ENCODE data around the gene GIPC3. TPM values are rescaled to one million over a fixed set of nuclear protein-coding genes. Genes with fewer than 3 reads are reported as not detected.
A peak's percentile ranks its signal among the peaks of the same experiment; 100 is the strongest.

GIPC3 gene
- total RNA-seq, 2 donors from 2014 or later = 0.59 to 1.2 TPM

- H3K27ac Mint-ChIP-seq = peak overlapping the region; percentile 10 to 89
- H3K9me3 Mint-ChIP-seq = no peaks in the 10 kb centered on the region
- H3K36me3 Mint-ChIP-seq = no peaks in the 10 kb centered on the region
- ATAC-seq = no peak
- DNase-seq (ENCODE audit: low spot score in 2 of 2) = no peak
Observed at GRCh38 chr19:3634496-3635045, 49.3 kb downstream of the GIPC3 start.

GRCh38 chr19:3636506-3636905, 51.2 kb downstream of the GIPC3 start:
- Mint-ChIP-seq H3K36me3 (no peaks in the 10 kb centered on the region), H3K9me3 (no peaks in the 10 kb centered on the region), H3K27ac (no peak overlapping the region)
- ATAC-seq = no peak
- DNase-seq (ENCODE audit: low spot score in 2 of 2) = no peak

- DNase-seq (ENCODE audit: low spot score in 2 of 2) = no peak
- no peak for ATAC-seq
- Mint-ChIP-seq H3K27ac (no peak overlapping the region), H3K9me3 (no peaks in the 10 kb centered on the region), H3K36me3 (no peaks in the 10 kb centered on the region)
Observed at GRCh38 chr19:3636962-3637361, 51.7 kb downstream of the GIPC3 start.

DNA sequence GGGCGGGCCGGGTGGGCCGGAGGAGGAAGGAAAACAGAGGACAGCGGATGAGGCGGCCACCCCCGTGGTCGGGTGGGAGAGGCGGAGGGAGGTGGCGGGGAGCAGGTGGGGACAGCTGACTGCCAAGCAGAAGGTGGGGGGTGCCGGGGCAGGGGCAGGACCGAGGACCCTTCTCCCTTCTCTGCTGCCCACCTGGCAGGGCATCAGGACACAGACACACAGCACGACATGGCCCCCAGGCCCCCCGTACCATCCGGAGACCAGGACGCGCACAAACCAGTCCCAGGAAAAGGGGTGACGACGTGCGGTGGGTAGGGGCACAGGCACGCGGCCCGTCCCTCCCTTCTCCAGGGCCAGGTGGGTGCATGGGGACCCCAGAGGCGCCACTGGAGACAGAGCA, 52.3 kb downstream of the GIPC3 start:
- ATAC-seq (no peak), DNase-seq (ENCODE audit: low spot score in 2 of 2) (no peak)
- no peaks in the 10 kb centered on the region for H3K36me3 Mint-ChIP-seq
- H3K27ac Mint-ChIP-seq = no peak overlapping the region
- no peaks in the 10 kb centered on the region for H3K9me3 Mint-ChIP-seq

- H3K9me3 Mint-ChIP-seq = no peaks in the 10 kb centered on the region
- H3K27ac Mint-ChIP-seq = peak overlapping the region in 1 of 2 donors; percentile 53
- ATAC-seq (no peak), DNase-seq (ENCODE audit: low spot score in 2 of 2) (no peak)
- H3K36me3 Mint-ChIP-seq = no peaks in the 10 kb centered on the region
Observed at GRCh38 chr19:3638208-3639193, 53.2 kb downstream of the GIPC3 start.

- no peaks in the 10 kb centered on the region for H3K9me3 Mint-ChIP-seq
- ATAC-seq (no peak), DNase-seq (ENCODE audit: low spot score in 2 of 2) (no peak)
- peak overlapping the region in 1 of 2 donors; percentile 68 for H3K27ac Mint-ChIP-seq
- no peaks in the 10 kb centered on the region for H3K36me3 Mint-ChIP-seq
Observed at GRCh38 chr19:3639479-3639878, 54.2 kb downstream of the GIPC3 start.

DNA sequence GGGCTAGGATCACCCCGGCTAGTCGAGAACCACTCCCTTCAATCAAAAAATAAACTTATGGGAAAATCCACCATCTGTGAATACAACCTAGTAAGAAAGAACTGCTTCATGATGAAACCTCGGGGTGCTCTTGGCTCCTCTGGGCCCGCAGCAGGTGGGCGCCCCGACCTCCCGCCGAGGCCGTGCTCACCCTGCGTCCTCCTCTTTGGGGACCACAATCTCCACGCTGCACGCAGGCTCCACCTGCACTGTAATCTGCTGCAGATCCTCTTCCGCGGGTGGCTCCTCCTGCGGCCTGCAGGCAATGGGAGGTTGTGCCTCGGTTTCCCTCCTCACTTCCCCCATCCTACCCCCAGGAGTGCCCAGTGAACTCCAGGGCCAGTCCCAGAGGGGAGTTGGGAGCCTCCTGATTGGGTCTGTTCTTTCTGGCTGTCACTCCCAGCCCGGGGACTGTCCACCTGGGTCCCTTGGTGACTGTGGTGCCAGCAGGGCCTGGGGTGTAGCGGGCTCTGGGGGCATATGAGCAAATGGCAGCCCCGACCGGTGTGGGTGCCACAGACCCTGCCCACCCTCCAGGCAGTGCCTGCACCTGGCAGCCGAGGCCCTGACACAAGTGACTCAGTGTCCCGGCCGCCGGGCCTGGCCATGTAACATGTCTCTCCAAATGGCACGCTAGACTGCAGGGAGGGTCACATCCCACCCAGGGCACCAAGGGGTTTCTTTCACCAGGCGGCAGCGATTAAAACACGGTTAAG, 56.4 kb downstream of the GIPC3 start:
- no peaks in the 10 kb centered on the region for H3K9me3 Mint-ChIP-seq
- H3K36me3 Mint-ChIP-seq = no peaks in the 10 kb centered on the region
- DNase-seq (ENCODE audit: low spot score in 2 of 2) (no peak), ATAC-seq (no peak)
- H3K27ac Mint-ChIP-seq = no peak overlapping the region

DNA sequence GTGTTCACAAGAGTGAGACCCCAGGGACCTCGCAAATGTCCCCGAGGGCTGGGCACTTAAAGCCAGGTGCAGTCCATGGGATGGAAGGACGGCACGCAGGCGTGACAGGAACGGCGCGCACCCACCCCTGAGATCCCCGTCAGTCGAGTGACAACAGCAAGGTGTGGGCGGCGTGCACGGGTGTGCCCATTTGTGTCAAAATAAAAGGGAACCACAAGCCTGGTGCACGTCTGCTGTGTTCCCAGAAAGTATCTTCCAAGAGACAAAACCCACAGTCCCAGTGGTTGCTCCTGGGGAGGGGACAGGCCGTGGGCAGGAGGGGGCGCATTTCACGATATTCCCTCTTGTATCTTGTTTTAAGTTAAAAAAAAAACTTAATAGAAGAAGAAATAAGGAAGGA, 57.0 kb downstream of the GIPC3 start:
- Mint-ChIP-seq H3K36me3 (no peaks in the 10 kb centered on the region), H3K9me3 (no peaks in the 10 kb centered on the region), H3K27ac (no peak overlapping the region)
- ATAC-seq (no peak), DNase-seq (ENCODE audit: low spot score in 2 of 2) (no peak)

Other genes with a start within 250 kb of the GIPC3 start
- 10 to 100 TPM; 10.4 to 23.1 TPM for gene NFIC, start 218.9 kb upstream of the GIPC3 start, total RNA-seq
- gene SMIM24, start 105.0 kb upstream of the GIPC3 start, total RNA-seq = under 1 TPM in 1 of 2 donors, not detected in 1; 0.72 TPM
- gene SMIM44, start 102.0 kb upstream of the GIPC3 start, total RNA-seq = not detected
- 10 to 100 TPM; 13.2 to 14.8 TPM for gene DOHH, start 84.8 kb upstream of the GIPC3 start, total RNA-seq
- gene FZR1, start 79.2 kb upstream of the GIPC3 start, total RNA-seq = 10 to 100 TPM; 52.4 to 73.5 TPM
- gene TEKTIP1, start 46.3 kb upstream of the GIPC3 start, total RNA-seq = 1 to 10 TPM; 3.0 to 3.8 TPM
- gene MFSD12, start 27.9 kb upstream of the GIPC3 start, total RNA-seq = 10 to 100 TPM; 40.1 to 47.5 TPM
- gene HMG20B, start 12.5 kb upstream of the GIPC3 start, total RNA-seq = 10 to 100 TPM; 66.2 to 86.9 TPM
- gene TBXA2R, start 21.4 kb downstream of the GIPC3 start, total RNA-seq = 1 to 10 TPM; 1.3 to 1.8 TPM
- gene CACTIN, start 41.3 kb downstream of the GIPC3 start, total RNA-seq = 10 to 100 TPM; 26.0 to 34.2 TPM
- gene PIP5K1C, start 115.0 kb downstream of the GIPC3 start, total RNA-seq = 10 to 100 TPM; 11.5 to 13.5 TPM
- gene TJP3, start 122.9 kb downstream of the GIPC3 start, total RNA-seq = 1 to 10 TPM; 2.6 to 6.3 TPM
- gene APBA3, start 176.2 kb downstream of the GIPC3 start, total RNA-seq = 10 to 100 TPM; 44.6 to 61.7 TPM
- 10 to 100 TPM; 15.7 to 68.7 TPM for gene MRPL54, start 177.2 kb downstream of the GIPC3 start, total RNA-seq
- not detected for gene RAX2, start 186.8 kb downstream of the GIPC3 start, total RNA-seq
- 10 to 100 TPM in 1 of 2 donors, 1 to 10 TPM in 1; 7.4 to 27.8 TPM for gene MATK, start 200.9 kb downstream of the GIPC3 start, total RNA-seq

Data from activated naive CD4-positive, alpha-beta T cell treated with anti-CD3 and anti-CD28 coated beads, Interleukin-2, amount 50 U/mL, for 72 hours (primary cell).